Esophagus muscularis mucosa (tissue), 3 donors: Measurements from ENCODE around the gene PATE2.

Experiments used
- CTCF ChIP-seq, 3 experiments: fragments of 200-600 bp in 2 of 3; fragments of 450-650 bp in 1 of 3; sonication (generic) in 2 of 3; IDR thresholded peaks; one replicate each; pipeline ENCODE4 v1.5.1; 2017 to 2019; ENCODE audit warnings: antibody characterized with exemption in 3 of 3, mild to moderate bottlenecking in 2 of 3, moderate library complexity in 1 of 3
- POLR2A ChIP-seq: fragments of 450-650 bp; IDR thresholded peaks from one replicate; pipeline ENCODE4 v1.6.1; 2017; ENCODE audit warnings: antibody characterized with exemption, moderate library complexity, mild to moderate bottlenecking, low read depth

GRCh38 chr11:125770583-125770982, 8.0 kb downstream of the PATE2 start:
- no peak for TF ChIP-seq CTCF (IDR thresholded peaks at IDR 0.05)
- TF ChIP-seq POLR2A, result no peak
